ENCODE results near the gene GRP.
"Not testable (repeated sequence)": the region's sequence is repeated elsewhere in the genome, so short reads cannot be mapped to it uniquely, and the experiment has no call there.

Gene GRP

DNA sequence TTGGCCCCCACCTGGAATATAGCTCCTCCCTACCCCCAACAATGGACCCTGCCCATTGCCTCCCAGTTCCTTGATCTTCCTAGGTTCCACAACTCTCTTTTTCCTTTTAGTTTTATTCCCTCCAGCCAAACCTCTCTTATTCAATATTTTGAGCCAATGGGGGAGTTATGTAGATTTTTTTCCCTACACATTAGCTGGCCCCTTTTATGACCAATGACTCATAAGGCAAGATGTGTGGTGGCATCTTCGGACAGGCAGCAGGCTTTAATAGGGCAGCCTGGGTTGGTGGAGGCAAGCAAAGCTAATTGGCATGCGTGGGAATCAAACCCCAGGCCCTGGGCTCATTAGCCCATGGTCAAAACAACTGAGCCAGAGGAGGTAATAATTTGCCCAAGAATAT, 9.2 kb downstream of the GRP start:
- DNase-seq (ENCODE audit: low read depth): no peak

DNA sequence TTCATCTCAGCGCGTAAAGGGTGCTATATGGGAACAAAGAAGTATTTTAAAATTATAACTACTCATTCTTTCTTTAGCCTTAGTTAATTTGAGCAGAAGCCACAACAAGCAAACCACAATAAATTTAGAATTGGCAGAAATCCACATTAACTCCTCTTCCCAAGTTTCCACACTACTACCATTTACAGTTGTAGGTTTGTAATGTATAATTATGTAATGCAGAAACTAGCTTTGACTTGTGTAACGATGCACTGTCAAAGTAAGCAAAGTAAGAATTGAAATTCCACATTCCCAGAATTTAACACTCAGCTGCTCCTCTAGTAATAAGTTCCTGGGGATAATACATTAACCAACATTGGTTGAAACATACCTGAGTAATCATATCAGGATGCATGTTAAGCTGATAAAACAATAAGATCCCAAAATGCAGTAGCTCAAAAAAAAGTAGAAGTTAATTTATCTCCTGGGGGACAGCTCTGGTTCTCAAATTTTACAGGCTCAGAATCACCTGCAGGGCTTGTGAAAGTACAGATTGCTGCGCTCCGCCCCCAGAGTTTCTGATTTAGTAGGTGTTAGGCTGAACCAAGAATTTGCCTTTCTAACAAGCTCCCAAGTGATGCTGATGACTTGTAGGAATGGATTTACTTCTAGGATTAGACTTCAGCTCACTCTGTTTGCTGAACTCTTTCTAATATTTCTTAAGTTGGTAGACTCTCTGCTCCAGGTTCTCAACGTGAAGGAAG, 9.9 kb downstream of the GRP start:
- no peak for DNase-seq (ENCODE audit: low read depth)

DNA sequence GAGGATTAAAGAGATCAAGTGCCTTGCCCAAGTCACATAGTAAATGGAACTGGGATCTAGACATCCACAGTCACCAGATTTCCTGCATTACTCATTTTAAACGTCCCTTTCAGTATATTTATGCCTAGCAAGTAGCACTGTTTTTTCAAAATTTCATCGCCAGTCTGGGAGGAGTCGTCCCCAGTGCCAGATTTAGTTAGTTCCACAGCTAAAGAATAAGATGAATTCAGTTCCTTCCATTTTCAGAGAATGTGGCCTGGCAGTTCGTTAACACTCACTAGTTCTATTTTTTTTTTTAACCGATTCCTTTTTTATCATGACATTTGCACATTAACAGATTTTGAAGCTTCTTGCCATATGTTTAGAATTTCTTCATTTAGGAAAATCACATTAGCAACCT, 11.2 kb downstream of the GRP start:
- DNase-seq (ENCODE audit: low read depth): no peak

DNA sequence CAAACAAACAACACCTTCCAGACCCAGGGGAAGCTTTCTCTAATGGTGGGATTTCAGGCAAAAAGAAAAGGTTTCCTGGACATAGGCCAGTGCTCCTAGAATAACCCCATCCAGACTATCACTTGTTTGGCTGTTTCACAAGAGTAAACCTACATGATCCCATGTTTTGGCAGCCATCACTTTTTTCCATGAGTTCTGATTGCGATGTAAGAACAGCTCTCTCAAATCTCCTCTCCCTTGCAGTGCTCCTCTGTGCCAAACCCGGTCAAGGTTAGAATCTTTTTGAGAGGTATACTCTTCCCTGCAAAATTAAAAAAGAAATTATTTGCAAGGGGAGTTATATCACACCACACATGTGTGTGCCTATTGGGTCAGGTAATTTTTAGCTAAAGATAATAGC, 11.9 kb downstream of the GRP start:
- no peak for DNase-seq (ENCODE audit: low read depth)

DNA sequence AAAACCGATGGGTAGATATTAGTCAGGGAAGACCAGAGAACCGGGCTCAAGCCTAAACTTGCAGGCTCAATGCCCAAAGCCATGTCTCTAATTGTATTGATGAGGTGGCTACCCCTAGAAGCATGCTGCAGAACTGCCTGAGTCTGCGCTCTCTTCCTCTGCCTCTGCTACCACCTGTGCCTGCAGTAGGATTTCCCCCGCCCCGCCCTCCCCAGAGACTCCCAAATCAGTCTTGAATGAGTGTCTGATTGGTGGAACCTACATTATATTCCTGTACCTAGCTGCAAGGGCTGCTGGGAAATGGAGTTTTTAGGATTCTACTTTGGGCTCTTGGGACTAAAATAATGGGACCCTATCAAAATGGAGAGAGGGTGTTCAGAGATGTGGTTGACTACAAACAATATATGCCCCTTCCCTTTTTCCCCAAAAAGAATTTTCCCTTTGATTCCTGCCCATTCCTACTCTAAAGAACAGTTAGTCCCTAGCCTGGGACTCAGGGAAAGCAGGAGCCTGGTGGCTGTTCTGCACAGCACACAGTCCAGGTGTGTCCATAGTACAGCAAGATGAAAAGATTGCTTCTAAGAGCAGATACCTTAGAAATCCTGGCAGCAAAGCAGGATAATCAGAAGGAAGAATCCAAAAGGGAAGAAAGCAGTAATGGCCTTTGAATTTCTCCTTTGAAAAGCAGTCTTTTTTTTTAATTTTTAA, 12.5 kb downstream of the GRP start:
- DNase-seq (ENCODE audit: low read depth): no peak

DNA sequence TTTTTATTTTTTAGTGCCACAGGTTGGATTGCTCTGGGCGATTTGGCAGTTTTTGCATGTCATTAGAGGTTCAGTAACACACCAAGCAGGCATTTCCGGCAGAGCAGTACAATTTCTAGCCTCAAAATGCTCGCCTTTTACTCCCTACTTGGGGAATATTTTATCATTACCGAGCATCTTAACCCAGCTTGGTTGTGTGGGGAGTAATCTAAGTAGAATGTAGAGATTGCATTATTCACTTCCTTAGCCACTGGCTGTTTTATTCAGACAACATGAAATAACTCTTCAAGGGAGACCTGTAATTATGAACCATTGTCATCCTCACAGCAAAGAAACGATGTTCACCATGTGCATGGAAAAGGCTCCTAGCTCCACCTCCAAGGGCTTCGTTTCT, 13.1 kb downstream of the GRP start:
- DNase-seq (ENCODE audit: low read depth): no peak

DNA sequence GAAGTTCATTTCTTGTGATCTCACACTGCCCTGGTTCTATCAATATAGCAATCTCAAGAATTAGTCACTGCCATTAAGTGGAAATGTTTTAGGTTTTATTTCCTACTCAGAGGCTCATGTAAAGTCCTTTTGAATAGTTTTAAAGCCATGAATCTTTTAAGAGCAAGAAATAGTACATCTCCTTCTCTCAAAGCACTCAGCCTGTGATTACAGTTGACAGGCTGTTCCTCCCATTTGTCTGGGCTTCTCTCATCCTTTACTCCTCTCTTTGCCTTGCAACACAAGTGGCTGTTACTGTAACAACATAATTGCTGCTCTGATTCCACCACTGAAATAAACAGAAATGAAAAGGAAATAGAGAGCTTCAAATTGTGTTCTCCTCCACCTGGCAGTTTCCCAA, 18.4 kb downstream of the GRP start:
- no peak for DNase-seq (ENCODE audit: low read depth)

DNA sequence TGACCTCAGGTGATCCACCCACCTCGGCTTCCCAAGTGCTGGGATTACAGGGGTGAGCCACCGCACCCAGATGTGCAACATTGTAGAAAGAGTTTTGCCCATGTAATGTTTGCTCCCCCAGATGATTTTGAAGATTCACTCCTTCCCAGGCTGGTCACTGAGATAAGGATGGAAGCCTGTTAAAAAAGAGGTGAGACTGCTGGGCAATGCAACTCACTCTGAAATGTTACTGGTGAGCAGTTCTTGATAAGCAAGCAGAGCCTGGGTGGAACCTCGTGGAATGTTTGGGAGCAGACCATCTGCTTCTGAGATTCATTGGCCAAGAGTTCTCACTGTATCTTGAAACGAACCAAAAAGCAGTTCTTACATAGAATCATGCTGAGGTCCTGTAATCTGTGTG, 19.7 kb downstream of the GRP start:
- no peak for DNase-seq (ENCODE audit: low read depth)

DNA sequence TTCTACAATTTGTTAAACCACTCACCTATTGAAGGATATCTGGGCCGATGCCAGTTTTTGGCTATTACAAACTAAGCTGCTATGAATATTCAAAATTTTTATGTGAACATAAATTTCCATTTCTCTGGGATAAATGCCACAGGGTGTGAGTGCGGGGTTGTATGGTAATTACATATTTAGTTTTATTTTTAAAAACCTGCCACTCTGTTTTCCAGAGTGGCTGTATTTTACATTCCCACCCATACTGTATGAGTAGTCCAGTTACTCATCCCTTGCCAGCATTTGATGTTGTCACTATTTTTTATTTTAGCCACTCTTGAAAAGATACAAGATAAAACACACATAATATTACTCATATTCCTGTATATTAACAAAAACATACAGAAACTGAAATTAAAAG, 22.9 kb downstream of the GRP start:
- no peak for DNase-seq (ENCODE audit: low read depth)

DNA sequence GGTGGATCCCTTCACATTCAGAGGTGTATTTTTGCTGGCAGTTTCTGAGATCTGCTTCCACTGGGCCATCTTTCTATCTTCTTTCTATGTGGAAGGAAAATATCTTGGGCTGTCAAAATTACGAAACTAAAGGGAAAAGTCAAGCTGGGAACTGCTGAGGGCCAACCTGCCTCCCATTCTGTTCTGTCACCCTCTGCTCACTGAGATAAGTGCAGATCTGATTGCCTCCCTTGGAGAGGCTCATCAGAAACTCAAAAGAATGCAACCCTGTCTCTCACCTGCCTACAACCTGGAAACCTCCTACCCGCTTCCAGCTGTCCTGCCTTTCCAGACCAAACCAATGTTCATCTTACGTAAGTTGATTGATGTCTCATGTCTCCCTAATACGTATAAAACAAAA, 26.8 kb downstream of the GRP start:
- no peak for DNase-seq (ENCODE audit: low read depth)

DNA sequence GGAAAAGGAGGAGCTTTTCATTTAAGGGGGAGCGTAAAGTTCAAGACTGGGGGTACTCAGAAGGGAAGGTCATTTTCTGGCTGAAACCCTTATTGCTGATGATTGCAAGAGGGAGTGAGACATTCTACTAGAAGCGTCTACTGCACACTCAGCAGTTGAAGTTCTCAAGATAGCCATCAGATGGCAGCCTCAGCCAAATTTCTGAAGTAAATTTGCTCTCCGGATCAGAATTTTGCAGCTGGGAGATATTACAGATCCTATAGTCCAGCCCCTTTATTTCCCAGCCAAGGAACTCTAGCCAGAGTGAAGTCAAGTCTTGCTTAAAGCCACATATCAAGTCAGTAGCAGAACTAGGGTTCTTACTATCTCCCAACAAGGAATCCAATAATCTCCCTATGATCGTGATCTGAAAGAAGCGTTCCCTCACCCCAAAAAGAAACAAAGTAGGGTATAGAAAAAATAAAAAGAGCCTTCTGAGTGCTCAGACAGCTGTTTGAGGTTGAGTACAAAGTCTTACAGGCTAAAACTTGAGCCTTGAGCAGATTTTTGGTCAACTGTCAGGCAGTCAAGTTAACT, 29.3 kb downstream of the GRP start:
- no peak for DNase-seq (ENCODE audit: low read depth)

DNA sequence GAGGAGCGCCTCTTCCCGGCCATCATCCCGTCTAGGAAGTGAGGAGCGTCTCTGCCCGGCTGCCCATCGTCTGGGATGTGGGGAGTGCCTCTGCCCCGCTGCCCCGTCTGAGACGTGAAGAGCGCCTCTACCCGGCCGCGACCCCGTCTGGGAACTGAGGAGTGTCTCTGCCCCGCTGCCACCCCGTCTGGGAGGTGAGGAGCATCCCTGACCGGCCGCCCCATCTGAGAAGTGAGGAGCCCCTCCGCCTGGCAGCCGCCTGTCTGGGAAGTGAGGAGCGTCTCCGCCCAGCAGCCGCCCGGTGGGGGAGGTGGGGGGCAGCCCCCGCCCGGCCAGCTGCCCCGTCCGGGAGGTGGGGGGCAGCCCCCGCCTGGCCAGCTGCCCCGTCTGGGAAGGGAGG, 35.5 kb downstream of the GRP start:
- not testable (repeated sequence) for DNase-seq (ENCODE audit: low read depth)

DNA sequence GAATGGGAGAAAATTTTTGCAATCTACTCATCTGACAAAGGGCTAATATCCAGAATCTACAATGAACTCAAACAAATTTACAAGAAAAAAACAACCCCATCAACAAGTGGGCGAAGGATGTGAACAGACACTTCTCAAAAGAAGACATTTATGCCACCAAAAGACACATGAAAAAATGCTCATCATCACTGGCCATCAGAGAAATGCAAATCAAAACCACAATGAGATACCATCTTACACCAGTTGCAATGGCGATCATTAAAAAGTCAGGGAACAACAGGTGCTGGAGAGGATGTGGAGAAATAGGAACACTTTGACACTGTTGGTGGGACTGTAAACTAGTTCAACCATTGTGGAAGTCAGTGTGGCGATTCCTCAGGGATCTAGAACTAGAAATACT, 41.9 kb downstream of the GRP start:
- DNase-seq (ENCODE audit: low read depth): not testable (repeated sequence)

DNA sequence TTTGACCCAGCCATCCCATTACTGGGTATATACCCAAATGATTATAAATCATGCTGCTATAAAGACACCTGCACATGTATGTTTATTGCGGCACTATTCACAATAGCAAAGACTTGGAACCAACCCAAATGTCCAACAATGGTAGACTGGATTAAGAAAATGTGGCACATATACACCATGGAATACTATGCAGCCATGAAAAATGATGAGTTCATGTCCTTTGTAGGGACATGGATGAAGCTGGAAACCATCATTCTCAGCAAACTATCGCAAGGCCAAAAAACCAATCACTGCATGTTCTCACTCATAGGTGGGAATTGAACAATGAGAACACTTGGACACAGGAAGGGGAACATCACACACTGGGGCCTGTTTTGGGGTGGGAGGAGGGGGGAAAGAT, 42.3 kb downstream of the GRP start:
- DNase-seq (ENCODE audit: low read depth): not testable (repeated sequence)

DNA sequence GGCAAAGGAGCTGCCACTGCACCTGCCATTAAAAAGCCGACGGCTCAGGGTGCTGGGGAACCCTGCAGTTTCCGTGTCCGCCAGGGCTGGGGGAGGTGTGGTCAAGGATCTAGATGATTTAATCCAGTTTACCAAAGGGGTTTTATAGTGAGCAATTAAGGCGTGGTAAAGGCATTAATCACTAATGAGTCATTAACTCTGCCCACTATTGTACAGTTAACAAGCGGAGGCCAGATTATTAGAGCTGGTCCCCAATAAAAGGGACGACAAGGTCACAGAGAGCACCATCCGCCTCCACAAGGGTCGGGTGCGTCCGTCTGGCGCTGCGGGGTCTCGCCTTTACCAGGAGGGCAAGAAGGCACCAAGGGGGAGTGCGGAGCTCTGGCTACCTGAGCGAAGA, 43.7 kb downstream of the GRP start:
- no peak for DNase-seq (ENCODE audit: low read depth)

DNA sequence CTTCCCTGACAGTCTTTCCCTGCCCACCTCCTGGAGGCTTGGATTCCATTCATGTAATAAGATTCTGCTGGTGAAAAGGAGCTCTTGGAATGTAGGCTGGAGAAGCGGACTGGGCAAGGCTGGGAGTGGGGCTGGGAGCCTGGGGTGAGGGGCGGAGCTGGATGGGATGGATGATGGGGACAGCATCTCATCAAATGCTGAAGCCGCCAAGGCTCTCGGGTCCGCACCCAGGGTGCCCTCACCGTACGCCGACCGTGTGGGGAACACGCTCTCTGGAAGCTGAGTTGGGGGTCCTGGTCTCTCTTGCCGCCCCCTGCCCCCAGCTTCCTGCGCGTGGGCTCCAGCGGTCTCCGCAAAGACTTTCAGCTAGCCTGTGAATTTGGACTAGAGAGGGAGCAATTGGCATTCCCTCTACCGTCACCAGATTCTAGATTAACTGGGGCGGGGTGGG, 44.2 kb downstream of the GRP start:
- no peak for DNase-seq (ENCODE audit: low read depth)

DNA sequence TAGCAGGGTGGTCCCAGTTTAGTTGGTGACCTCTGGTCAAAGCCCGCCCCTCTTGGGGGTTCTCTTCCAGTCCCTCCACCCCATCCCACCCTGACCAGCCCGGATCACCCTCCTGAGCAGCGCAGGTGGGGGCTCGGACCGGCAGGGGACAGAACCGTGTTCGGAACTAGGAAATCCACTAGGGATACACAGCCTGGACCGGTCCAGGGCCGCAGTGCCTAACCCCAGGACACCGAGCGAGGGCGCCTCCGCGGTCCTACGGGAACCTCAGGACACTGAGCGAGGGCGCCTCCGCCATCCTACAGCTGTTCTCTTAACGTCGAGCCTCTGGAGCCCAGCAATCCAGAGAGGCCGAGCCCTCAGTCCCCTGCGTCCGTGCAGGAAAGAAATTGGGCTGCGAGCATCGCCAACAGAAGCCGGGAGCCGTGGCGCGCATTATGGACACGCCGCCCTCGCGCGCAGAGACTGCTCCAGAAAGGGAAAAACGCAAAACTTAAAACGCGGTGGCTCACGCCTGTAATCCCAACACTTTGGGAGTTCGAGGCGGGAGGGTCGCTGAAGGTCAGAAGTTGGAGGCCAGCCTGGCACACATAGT, 44.8 kb downstream of the GRP start:
- DNase-seq (ENCODE audit: low read depth): no peak

DNA sequence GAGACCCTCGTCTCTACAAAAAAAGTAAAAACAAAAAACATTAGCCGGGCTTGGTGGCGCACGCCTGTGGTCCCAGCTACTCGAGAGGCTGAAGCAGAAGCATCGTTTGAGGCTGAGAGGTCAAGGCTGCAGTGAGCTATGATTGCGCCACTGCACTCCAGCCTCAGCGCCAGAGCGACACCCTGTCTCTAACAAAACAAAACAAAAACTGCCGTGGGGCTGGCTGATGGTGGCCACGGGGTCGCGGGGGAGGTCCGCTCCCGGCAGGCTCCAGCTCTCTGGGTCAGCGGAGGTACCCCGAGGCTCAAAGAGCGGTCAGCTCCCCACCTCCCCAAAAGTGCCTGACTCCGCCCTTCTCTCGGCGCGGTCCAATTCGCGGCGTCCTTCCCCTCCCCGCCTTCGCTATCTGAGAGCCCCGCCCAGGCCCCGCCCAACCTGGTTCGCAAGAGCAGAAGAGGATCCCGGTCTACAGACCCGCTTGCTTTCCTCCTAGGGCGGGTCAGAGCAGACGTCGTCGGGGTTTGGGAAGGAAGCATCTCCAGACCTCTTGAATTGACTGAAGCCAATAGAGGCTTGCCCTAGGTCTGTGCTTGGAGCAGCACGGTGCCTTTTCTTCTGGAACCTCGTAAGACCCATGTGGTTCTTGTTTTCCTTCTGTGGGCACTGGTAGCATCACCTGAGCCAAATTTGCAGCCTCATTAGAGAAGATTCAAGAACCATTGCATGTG, 45.5 kb downstream of the GRP start:
- no peak for DNase-seq (ENCODE audit: low read depth)

DNA sequence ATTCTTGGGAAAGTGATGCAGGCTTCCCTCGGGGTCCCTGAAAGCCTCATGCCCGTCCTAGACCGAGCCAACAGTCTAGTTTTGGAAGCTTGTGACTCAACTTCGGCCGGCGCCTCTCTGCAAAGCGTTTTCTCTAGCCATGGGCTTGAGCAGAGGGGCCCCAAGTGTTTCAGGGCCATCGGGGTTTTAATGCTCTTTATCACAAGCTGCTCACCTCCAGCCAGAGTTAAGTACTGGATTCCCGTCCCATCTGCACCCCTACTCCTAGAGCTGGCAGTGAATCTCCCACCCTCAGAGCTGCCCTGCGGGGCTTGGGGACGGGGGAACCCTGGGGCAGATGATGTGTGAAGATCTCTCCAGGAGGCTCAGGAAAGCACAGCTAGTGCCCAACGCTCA, 46.0 kb downstream of the GRP start:
- no peak for DNase-seq (ENCODE audit: low read depth)

DNA sequence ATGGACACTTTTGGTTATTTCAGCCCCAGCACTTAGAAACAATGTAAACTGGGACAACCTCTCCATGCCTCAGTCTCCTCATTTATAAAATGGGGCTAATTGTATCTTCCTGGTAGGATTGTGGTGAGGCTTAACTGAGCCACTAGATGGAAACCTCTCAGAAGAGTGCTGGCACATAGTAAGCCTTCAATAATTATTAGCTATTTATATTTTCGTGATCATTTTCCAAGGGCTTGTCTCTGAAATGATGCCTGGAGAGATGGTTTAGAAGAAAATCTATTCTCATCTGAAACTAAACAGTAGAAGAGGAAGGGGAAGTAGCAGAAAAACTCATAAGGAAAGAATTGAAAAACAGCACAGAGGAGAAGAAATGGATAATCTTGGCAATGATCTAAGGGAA, 46.5 kb downstream of the GRP start:
- no peak for DNase-seq (ENCODE audit: low read depth)

DNA sequence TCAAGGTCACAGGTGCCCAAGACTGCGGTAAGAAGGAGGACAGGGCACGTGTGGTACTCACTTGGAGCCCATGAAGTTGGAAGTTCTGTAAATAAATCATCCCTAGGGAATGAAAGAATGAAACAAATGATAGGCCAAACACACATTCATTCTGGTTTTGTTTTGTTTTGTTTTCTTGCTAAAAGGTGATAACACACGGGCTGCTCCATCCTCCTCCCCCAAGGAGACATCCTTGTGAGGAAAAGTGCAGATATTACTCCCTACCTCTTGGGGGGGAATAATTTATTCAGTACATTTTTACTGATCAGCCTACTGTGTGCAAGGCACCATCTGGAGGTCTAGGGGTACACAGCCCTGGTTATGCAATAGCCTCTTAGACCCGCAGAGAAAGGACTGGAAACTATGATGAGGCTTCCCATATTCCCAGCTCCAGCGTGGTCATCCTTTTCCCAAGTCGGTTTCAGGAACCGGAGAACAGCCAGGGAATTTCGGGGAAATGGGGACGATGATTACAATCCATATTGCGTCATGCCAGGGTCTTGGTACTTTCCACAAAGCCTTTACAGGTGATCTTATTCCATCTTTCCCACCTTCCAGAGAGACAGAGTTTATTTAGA, 47.0 kb downstream of the GRP start:
- no peak for DNase-seq (ENCODE audit: low read depth)

DNA sequence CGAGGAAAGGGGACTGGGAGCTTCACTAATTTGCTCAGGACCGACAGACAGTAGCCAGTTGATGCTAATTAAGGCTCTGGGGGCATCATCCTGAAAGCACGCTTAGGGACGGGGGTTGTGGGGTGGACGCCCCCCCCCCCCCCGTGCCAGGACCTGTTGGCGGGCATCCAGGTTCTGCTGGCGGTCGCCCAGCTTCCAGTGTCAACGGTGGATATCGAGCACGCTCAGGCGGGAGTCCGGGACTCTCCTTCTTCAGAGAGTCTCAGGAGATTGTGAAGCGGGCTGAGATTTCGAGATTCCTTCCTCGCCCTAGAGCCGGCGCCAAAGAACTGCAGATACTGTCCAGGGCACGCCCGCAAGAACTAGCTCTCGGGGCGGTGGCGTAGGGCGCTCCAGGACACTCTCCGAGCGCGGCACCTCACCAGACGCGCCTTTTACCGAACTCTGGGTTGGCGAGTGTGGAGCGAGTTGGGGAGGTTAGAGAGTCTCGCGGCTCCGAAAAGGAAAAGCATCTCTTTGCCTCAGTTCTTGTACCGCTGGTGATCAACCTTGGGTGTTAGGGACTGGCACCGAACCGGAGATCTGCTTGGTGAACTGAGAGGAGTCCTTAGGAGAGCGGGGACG, 47.7 kb downstream of the GRP start:
- DNase-seq (ENCODE audit: low read depth): no peak
